Activated CD4-positive, CD25-positive, alpha-beta regulatory T cell (primary cell): ENCODE measurements around the gene TXNRD3.

Source experiments
- DNase-seq, 4 experiments: peaks; one replicate each; lab custom pipeline; 2025; lab: John Stamatoyannopoulos, UW

TXNRD3 gene

DNA sequence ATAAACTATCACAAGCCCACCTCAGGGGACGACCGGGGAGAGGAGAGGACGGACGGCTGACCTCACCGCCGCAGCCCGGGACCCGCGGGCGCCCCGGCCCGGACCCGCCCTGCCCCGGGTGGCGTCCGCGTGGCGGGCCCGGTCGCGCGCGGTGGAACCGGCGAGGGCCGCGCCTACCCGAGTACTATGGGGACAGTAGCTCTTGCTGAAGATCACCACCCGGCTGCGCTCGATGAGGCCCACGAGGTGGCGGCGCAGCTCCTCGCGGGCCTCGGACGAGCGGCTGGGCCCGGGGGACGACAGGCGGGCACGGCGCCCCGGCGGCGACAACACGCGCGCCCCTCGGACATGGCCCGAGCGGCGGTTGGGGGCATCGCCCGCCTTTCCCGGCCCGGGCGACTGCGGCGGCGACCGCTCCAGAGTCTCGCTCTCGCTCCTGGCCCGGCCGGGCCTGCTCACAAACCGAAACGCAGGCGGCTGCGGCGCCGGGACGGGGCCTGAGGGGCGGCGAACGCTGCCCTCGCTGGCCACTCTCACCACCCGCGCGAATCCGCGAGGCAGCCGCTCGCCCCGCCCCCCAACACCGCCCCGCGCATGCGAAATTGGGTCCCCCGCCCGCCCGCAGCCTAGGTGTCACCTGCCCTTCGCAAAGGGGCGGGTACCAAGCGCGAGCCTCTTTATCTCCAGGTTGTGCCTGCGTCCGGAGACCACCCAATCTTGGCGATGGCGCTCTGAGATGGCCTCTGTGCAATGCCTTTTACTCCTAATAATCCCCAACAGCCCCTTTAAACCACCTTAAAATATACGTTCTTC, at the start of gene TXNRD3:
Gene TXNRD3, minus strand, starts transcription at position 554 of the 813 bp plus-strand sequence.
- peak; percentile 20 to 51 (median 42) for DNase-seq

DNA sequence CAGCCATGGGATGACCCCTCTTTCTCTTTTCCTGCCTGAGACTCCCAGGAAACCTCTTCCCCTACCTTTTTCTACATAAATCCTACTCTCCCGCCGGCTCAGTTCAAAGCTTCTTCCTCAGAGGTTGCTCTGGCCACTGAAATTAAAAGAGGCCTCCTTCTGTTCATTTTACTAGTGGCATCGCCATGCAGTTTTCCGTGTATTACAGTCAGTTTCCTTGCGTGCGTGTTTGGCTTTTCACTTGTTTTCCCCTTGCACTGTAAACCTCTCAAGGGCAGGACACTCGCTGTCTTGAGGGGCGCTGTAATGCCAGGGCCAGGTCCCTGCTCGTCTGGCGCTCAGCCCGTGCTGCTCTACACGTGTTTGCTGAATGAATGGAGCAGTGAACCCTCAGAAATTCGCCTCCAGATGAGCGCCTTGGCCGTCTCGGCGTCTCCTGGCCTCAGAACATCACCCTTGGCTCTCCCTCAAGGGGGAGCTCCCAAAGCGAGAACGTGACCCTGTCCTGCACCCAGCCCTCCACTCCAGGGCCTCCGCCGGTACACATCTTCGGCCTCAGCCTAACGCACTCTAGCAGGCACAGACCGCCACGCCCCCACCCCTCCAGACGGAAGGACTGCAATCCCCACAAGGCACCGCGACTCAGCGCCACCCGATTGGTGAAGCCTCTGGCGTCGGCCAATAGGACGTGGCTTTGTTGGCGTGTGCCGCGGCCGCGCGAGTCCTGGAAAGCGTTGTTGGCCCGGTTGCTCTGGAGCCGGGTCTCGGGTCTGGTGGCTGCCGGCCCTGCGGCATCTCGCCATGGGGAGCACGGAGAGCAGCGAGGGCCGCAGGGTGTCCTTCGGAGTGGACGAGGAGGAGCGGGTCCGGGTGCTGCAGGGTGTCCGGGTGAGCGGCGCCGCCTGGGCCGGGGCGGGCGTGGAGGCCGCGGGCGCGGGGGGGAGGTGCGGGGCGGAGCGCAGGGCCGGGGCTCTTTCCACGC, 48.9 kb upstream of the TXNRD3 start, which contains the start of gene CHCHD6:
Gene CHCHD6, plus strand, starts transcription at position 729 of the 982 bp plus-strand sequence. Its CDS starts 73 bp downstream, at position 802.
- DNase-seq, result peak; percentile 89 to 93 (median 92)

DNA sequence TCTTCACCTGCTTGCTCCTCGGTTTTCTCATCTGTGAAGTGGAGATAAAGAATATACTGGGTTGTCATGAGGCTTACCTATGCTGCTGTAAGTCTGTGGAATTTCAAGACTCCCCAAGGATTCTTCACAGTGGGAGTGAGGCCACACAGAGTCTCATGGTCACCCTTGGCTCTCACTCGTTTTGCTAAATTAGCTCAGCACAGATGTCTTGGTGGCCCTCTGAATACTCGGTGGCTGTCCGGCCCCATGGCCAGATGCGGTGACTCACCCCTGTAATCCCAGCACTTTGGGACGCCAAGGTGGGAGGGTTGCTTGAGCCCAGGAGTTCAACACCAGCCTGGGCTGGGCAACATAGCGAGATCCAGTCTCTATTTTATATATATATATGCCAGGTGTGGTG, 44.1 kb upstream of the TXNRD3 start:
- no peak for DNase-seq

DNA sequence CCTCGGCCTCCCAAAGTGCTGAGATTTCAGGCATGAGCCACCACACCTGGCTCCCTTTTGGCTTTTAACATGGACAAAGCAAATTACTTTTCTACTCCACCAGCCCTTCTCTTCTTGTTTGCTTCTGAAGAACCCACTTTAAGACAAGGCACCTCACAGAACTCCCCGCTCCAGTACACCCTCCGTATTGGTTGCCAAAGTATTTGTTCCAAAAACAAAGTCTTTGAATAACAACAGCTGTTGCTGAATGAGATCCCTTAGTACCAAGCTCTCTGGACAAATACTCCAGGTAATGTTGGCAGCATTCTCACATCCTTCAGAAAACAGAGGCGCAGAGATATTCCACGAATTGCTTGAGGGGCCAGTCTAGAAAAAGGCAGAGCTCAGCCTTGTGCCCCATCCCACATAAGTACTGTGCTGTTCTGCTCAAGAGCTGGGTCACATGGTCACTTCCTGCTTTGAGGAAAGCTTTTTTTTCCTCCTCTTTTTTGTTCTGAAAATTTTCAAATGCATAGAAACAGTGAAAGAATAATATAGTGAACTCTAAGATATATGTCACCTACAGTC, 41.9 kb upstream of the TXNRD3 start:
- no peak for DNase-seq

GRCh38 chr3:126693921-126694320, 39.0 kb upstream of the TXNRD3 start:
- DNase-seq, result no peak

DNA sequence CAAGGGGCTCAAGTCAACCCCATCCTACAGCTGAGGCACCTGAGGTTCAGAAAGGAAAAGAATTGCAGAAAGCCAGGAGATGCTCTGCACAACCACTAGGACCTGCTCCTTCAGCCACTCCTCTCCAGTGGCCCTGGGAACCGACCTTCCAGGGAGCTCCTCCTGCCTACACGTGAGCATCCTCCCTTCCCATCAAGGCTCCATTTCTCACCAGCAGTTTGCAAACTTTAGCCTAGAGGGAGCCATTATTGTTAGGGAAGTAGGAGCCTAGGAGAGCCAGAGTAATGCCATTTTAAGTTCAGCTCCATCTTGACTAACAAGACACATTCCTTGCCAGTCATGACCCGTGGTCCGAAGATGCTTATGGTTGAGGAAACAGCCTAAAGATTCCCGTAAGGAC, 37.9 kb upstream of the TXNRD3 start:
- DNase-seq, result no peak

- DNase-seq, result no peak
Observed at GRCh38 chr3:126691765-126692164, 36.8 kb upstream of the TXNRD3 start.

- no peak for DNase-seq
Observed at GRCh38 chr3:126685493-126685892, 30.6 kb upstream of the TXNRD3 start.

DNA sequence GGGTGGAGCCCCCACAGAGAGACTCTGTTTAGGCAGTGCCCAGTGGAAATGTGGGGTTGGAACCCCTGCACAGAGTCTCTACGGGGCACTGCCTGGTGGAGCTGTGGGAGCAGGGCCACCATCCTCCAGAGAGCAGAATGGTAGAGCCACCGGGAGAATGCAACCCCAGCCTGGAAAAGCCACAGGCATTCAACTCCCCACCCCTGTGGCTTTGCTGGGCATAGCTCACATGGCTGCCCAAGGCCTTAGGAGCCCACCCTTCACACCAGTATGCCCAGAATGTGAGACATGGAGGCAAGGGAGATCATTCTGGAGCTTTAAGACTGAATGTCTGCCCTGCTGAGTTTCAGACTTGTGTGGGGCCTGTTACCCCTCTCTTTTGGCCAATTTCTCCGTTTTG, 30.1 kb upstream of the TXNRD3 start:
- DNase-seq, result no peak

DNA sequence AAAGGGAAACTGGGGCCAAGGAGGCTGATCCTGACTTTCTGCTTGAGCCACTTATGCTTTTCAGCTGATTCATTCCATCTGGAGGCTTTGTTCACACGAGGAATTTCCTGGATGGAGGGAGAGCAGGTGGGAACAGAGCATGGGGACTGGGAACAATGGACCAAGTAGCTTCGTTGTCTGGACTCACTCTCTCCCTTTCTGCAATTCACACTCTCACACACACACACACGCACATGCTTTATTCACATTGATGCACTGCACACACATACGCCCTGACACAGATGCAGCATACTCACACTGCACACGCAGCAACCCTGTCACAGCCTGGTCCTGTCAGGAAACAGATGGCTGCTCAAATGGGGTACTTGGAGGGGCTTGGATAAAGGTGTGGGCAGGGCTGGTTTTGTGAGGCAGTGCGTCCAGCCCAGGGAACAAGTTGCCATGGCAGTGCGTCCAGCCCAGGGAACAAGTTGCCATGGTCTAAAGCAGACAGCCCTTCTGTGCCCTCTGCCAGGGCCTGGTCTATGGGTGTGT, 29.4 kb upstream of the TXNRD3 start:
- DNase-seq, result no peak

DNA sequence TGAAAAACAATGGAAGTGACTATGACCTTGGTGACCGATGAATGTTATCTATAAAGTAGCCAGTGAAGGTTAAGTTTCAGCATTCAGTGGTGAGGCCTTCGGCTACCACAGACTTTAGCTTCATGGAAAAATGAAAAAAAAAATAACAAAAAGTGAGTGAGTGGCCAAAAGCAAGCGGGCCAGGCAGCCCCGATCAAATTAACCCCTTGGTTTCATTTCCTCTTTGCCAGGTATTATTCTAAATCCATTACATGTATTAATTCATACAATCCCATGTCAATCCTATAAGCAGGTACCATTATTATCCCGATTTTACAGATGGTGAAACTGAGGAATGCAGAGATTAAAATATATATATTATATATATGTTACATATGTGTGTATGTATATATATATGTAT, 28.1 kb upstream of the TXNRD3 start:
- no peak for DNase-seq

DNA sequence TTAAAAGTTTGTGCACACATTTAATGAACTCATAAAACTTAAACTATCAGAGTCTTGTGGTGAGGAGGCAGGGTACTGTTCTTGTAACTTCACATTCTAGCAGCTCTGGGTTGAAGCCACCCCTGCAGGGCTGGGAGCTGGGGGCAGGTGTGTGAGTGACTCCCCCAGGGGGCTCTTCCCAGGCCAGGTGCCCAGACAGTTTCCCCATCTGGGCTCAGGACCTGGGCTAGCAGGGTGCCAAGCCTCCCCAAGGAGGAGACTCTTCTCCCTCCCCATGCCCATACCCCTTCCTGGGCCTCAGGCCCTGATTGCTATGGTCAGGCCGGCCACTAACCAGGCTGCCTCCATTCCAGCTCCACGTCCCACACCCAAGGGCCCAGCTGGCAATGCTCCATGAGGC, 27.1 kb upstream of the TXNRD3 start:
- DNase-seq, result no peak

- DNase-seq, result no peak
Observed at GRCh38 chr3:126680667-126681055, 25.7 kb upstream of the TXNRD3 start.

GRCh38 chr3:126679831-126680666, 25.1 kb upstream of the TXNRD3 start:
- no peak for DNase-seq

GRCh38 chr3:126679318-126679751, 24.4 kb upstream of the TXNRD3 start:
- DNase-seq, result peak; percentile 52 to 74 (median 60)

GRCh38 chr3:126678693-126679317, 23.9 kb upstream of the TXNRD3 start:
- no peak for DNase-seq

GRCh38 chr3:126677862-126678503, 23.1 kb upstream of the TXNRD3 start:
- DNase-seq, result no peak

DNA sequence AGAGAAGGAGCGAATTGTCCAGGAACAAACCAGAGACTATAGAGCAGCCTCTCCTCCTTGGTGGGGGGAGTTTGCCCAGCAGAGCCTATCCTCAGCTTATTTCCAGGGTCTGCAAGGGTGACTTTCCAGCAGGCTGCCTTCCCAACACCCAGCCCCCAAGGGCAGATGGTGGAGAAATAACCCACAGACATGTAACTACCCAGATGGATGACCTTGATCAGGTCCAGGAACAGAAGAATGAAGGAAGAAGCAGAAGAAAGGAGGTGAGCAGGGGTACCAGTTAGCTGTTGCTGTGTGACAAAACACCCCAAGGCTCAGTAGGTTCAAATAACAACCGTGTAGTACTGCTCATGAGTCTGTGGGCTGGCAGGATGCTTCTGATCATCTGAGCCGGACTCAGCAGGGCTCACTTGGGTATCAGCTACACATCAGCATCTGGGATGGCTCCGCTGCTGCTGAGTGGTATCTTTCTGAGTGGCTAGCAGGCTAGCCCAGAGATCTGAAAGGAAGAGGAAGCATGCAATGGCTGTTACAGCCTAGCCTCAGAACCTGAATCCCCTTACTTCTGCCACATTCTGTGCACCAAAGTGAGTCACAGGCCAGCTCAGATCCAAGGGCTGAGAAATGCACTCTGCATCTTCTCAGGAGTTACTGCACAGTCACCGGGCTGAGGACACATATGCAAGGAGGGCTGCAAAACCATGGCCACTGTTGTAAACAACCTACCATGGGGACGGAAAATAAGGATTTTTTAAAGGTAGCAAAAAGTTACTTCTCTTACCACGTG, 22.2 kb upstream of the TXNRD3 start:
- no peak for DNase-seq

- no peak for DNase-seq
Observed at GRCh38 chr3:126672741-126673140, 17.8 kb upstream of the TXNRD3 start.
